H1 (cell line): ENCODE results near the gene PPP1R3G. TPM values are rescaled to one million over a fixed set of nuclear protein-coding genes. Genes with fewer than 3 reads are reported as not detected.

Experiments used
- CHD7 ChIP-seq: fragments of 300-600 bp; sonication (generic); IDR thresholded peaks from 2 replicates; pipeline ENCODE4 v1.7.1; 2012; ENCODE audit warnings: low read length, moderate library complexity, mild to moderate bottlenecking, inconsistent platforms; ENCODE audit not compliant: insufficient replicate concordance
- CTCF ChIP-seq, 3 experiments: IDR thresholded peaks; 1 replicate in 2 of 3; 2 replicates in 1 of 3; pipeline versions ENCODE4 v1.5.1 to v1.6.1; 2011; ENCODE audit warnings: low read length in 3 of 3, mild to moderate bottlenecking in 3 of 3, inconsistent platforms in 2 of 3, low read depth in 1 of 3, moderate library complexity in 1 of 3; ENCODE audit not compliant: insufficient read depth in 1 of 3; ENCODE audit errors: control extremely low read depth in 1 of 3
- KDM4A ChIP-seq: IDR thresholded peaks from one replicate; pipeline ENCODE4 v1.7.1; 2012; ENCODE audit warnings: low read depth, mild to moderate bottlenecking, moderate library complexity, low read length, inconsistent platforms; ENCODE audit not compliant: severe bottlenecking
- PHF8 ChIP-seq: fragments of 200-600 bp; sonication (generic); conservative IDR thresholded peaks from 2 replicates; pipeline ENCODE4 v1.7.1; 2012; ENCODE audit warnings: low read depth, mild to moderate bottlenecking, inconsistent platforms, low read length, moderate library complexity
- SAP30 ChIP-seq: fragments of 300-600 bp; sonication (generic); IDR thresholded peaks from 2 replicates; pipeline ENCODE4 v1.7.1; 2012; ENCODE audit warnings: low read length, moderate library complexity, mild to moderate bottlenecking, inconsistent platforms; ENCODE audit not compliant: insufficient read depth, insufficient replicate concordance
- TAF7 ChIP-seq: optimal IDR thresholded peaks from 2 replicates; pipeline ENCODE3; 2011; ENCODE audit warnings: low read depth, mild to moderate bottlenecking, inconsistent platforms, low read length, moderate library complexity, borderline replicate concordance
- USF2 ChIP-seq: IDR thresholded peaks from 2 replicates; pipeline ENCODE4 v1.6.1; 2011; ENCODE audit warnings: low read length, improper control_type of control experiment
- polyA plus RNA-seq, 7 experiments: library from polyadenylated mRNA; depleted of rRNA in 3 of 7; stranded (reverse) in 5 of 7; unstranded in 2 of 7; fragments of >200 nt in 5 of 7; fragments of 200-250 nt in 2 of 7; gene quantifications; 1 replicate in 5 of 7; 2 replicates in 1 of 7; 4 replicates in 1 of 7; pipeline versions ENCODE4 v1.2.1 to v1.2.3, GENCODE V29; 2011 to 2013; ENCODE audit warnings: missing spikeins in 2 of 7, mixed read lengths in 2 of 7
- total RNA-seq: library from RNA; stranded (reverse); fragmentation: NEBNext Ultra II Directional; extraction: Animal tissue kit (Norgen Biotek cat#: 25700); gene quantifications from 2 replicates; pipeline ENCODE4 v1.2.1, GENCODE V29; 2021

The PPP1R3G gene
- total and polyA plus RNA-seq, 2 of the 8 experiments (the other 6 are each of a cell fraction or from before 2014, with no cell fraction given), result 0.03 to 0.09 TPM

DNA sequence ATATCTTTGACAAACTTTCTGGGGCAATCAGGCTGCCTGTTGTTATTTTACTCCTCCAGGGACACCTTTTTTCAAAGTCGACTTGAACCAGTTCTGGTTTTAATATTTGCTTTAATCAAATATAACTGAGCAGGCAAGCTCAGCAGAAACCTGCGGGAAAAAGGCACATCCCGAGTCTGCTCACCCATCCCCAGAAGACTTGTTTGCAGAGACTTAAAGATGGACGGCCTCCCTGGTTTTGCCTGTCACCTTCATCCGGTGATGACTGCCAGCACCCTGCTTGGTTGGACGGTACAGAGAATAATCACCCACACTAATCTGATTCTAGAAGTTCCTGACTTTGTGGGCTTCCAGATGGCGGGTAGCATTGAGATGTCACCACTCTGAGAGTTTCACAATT, 36.8 kb downstream of the PPP1R3G start (continued):
- no peak for TF ChIP-seq CHD7
- TF ChIP-seq KDM4A, result no peak
- TF ChIP-seq CTCF (IDR thresholded peaks at IDR 0.05; ENCODE audit: control extremely low read depth in 1 of 3, insufficient read depth in 1 of 3, low read depth in 1 of 3, low read length in 3 of 3), result no peak
- TF ChIP-seq SAP30, result no peak
- no peak for TF ChIP-seq TAF7
- TF ChIP-seq USF2, result no peak
- no peak for TF ChIP-seq PHF8
